Measurements from ENCODE around the gene RABL6. TPM values are rescaled to one million over a fixed set of nuclear protein-coding genes. Genes with fewer than 3 reads are reported as not detected.
"Not testable (repeated sequence)": the region's sequence is repeated elsewhere in the genome, so short reads cannot be mapped to it uniquely, and the experiment has no call there.

RABL6 gene
- total RNA-seq, 1 donor from 2014 or later: 34.4 TPM

- peaks cover 13 to 15% (median 14%) of the 10 kb centered on the region in 3 donors for H3K4me1 ChIP-seq (ENCODE audit: control insufficient read depth in 3 of 3, insufficient read depth in 3 of 3, low read length in 3 of 3)
- no peaks in the 10 kb centered on the region for H3K27me3 ChIP-seq (ENCODE audit: control insufficient read depth in 3 of 3, insufficient read depth in 3 of 3, low read length in 3 of 3)
- no peak overlapping the region for H3K27ac ChIP-seq (ENCODE audit: low read depth, low read length)
- H3K9me3 ChIP-seq (ENCODE audit: control insufficient read depth in 3 of 3, low read length in 3 of 3): no peaks in the 10 kb centered on the region
- H3K4me3 ChIP-seq (ENCODE audit: low read length in 3 of 3): no peak overlapping the region
- H3K36me3 ChIP-seq (ENCODE audit: control insufficient read depth in 3 of 3, insufficient read depth in 3 of 3, low read length in 3 of 3): peaks cover 0 to 5% (median under 1%) of the 10 kb centered on the region in 3 donors
- no peak overlapping the region for H3K9ac ChIP-seq (ENCODE audit: low read depth in 1 of 3, low read length in 3 of 3)
Observed at GRCh38 chr9:136787690-136788400, 19.9 kb upstream of the RABL6 start.

- H3K9ac ChIP-seq (ENCODE audit: low read depth in 1 of 3, low read length in 3 of 3); H3K36me3 ChIP-seq (ENCODE audit: control insufficient read depth in 3 of 3, insufficient read depth in 3 of 3, low read length in 3 of 3); H3K27ac ChIP-seq (ENCODE audit: low read depth, low read length); H3K4me3 ChIP-seq (ENCODE audit: low read length in 3 of 3); H3K27me3 ChIP-seq (ENCODE audit: control insufficient read depth in 3 of 3, insufficient read depth in 3 of 3, low read length in 3 of 3); H3K9me3 ChIP-seq (ENCODE audit: control insufficient read depth in 3 of 3, low read length in 3 of 3): not testable (repeated sequence)
- peaks cover 13 to 15% (median 14%) of the 10 kb centered on the region in 3 donors for H3K4me1 ChIP-seq (ENCODE audit: control insufficient read depth in 3 of 3, insufficient read depth in 3 of 3, low read length in 3 of 3)
Observed at GRCh38 chr9:136788644-136789522, 18.9 kb upstream of the RABL6 start.

- Histone ChIP-seq H3K4me3 (ENCODE audit: low read length in 3 of 3) (no peak overlapping the region), H3K27me3 (ENCODE audit: control insufficient read depth in 3 of 3, insufficient read depth in 3 of 3, low read length in 3 of 3) (no peaks in the 10 kb centered on the region), H3K36me3 (ENCODE audit: control insufficient read depth in 3 of 3, insufficient read depth in 3 of 3, low read length in 3 of 3) (peaks cover 0 to 8% (median 7%) of the 10 kb centered on the region in 3 donors), H3K9ac (ENCODE audit: low read depth in 1 of 3, low read length in 3 of 3) (no peak overlapping the region), H3K9me3 (ENCODE audit: control insufficient read depth in 3 of 3, low read length in 3 of 3) (no peaks in the 10 kb centered on the region), H3K4me1 (ENCODE audit: control insufficient read depth in 3 of 3, insufficient read depth in 3 of 3, low read length in 3 of 3) (peaks cover 13 to 15% (median 14%) of the 10 kb centered on the region in 3 donors), H3K27ac (ENCODE audit: low read depth, low read length) (no peak overlapping the region)
Observed at GRCh38 chr9:136789523-136789937, 18.2 kb upstream of the RABL6 start.

- Histone ChIP-seq H3K4me3 (ENCODE audit: low read length in 3 of 3) (peak within 1 kb of the TSS; percentile 87 to 95 (median 93)), H3K9ac (ENCODE audit: low read depth in 1 of 3, low read length in 3 of 3) (peak within 1 kb of the TSS; percentile 77 to 94 (median 87)), H3K36me3 (ENCODE audit: control insufficient read depth in 3 of 3, insufficient read depth in 3 of 3, low read length in 3 of 3) (peaks cover 0 to 8% (median 7%) of the 10 kb centered on the region in 3 donors), H3K4me1 (ENCODE audit: control insufficient read depth in 3 of 3, insufficient read depth in 3 of 3, low read length in 3 of 3) (peaks cover 13 to 15% (median 14%) of the 10 kb centered on the region in 3 donors), H3K9me3 (ENCODE audit: control insufficient read depth in 3 of 3, low read length in 3 of 3) (no peaks in the 10 kb centered on the region), H3K27ac (ENCODE audit: low read depth, low read length) (peak within 1 kb of the TSS; percentile 95), H3K27me3 (ENCODE audit: control insufficient read depth in 3 of 3, insufficient read depth in 3 of 3, low read length in 3 of 3) (peaks cover 0 to under 1% (median 0%) of the 10 kb centered on the region in 3 donors)
Observed at GRCh38 chr9:136790640-136791515, 16.9 kb upstream of the RABL6 start, which contains the start of gene TMEM141. Gene TMEM141 (plus strand): TSS chr9:136791344. CDS start chr9:136791371, 27 bp downstream.

- Histone ChIP-seq H3K27ac (ENCODE audit: low read depth, low read length) (peak overlapping the region; percentile 95), H3K9ac (ENCODE audit: low read depth in 1 of 3, low read length in 3 of 3) (peak overlapping the region; percentile 77 to 94 (median 87)), H3K27me3 (ENCODE audit: control insufficient read depth in 3 of 3, insufficient read depth in 3 of 3, low read length in 3 of 3) (peaks cover 0 to 9% (median 4%) of the 10 kb centered on the region in 3 donors), H3K9me3 (ENCODE audit: control insufficient read depth in 3 of 3, low read length in 3 of 3) (no peaks in the 10 kb centered on the region), H3K4me1 (ENCODE audit: control insufficient read depth in 3 of 3, insufficient read depth in 3 of 3, low read length in 3 of 3) (peaks cover 15 to 19% (median 17%) of the 10 kb centered on the region in 3 donors), H3K36me3 (ENCODE audit: control insufficient read depth in 3 of 3, insufficient read depth in 3 of 3, low read length in 3 of 3) (peaks cover 0 to 8% (median 7%) of the 10 kb centered on the region in 3 donors), H3K4me3 (ENCODE audit: low read length in 3 of 3) (peak overlapping the region; percentile 87 to 95 (median 93))
Observed at GRCh38 chr9:136791516-136792276, 16.1 kb upstream of the RABL6 start.

- H3K9ac ChIP-seq (ENCODE audit: low read depth in 1 of 3, low read length in 3 of 3): peak overlapping the region in 2 of 3 donors; percentile 38 to 94
Observed at GRCh38 chr9:136792321-136793085, 15.2 kb upstream of the RABL6 start.

GRCh38 chr9:136793086-136793946, 14.4 kb upstream of the RABL6 start:
- H3K27ac ChIP-seq (ENCODE audit: low read depth, low read length): no peak overlapping the region
- no peaks in the 10 kb centered on the region for H3K9me3 ChIP-seq (ENCODE audit: control insufficient read depth in 3 of 3, low read length in 3 of 3)
- H3K9ac ChIP-seq (ENCODE audit: low read depth in 1 of 3, low read length in 3 of 3): no peak overlapping the region
- H3K4me3 ChIP-seq (ENCODE audit: low read length in 3 of 3): no peak overlapping the region
- H3K36me3 ChIP-seq (ENCODE audit: control insufficient read depth in 3 of 3, insufficient read depth in 3 of 3, low read length in 3 of 3): peaks cover 0 to 8% (median 7%) of the 10 kb centered on the region in 3 donors
- peaks cover 18 to 19% (median 19%) of the 10 kb centered on the region in 3 donors for H3K4me1 ChIP-seq (ENCODE audit: control insufficient read depth in 3 of 3, insufficient read depth in 3 of 3, low read length in 3 of 3)
- peaks cover under 1 to 14% (median 10%) of the 10 kb centered on the region in 3 donors for H3K27me3 ChIP-seq (ENCODE audit: control insufficient read depth in 3 of 3, insufficient read depth in 3 of 3, low read length in 3 of 3)

More at GRCh38 chr9:136792321-136793085, 15.2 kb upstream of the RABL6 start:
- peaks cover 18 to 19% (median 19%) of the 10 kb centered on the region in 3 donors for H3K4me1 ChIP-seq (ENCODE audit: control insufficient read depth in 3 of 3, insufficient read depth in 3 of 3, low read length in 3 of 3)
- H3K27me3 ChIP-seq (ENCODE audit: control insufficient read depth in 3 of 3, insufficient read depth in 3 of 3, low read length in 3 of 3): peaks cover 0 to 14% (median 7%) of the 10 kb centered on the region in 3 donors
- H3K9me3 ChIP-seq (ENCODE audit: control insufficient read depth in 3 of 3, low read length in 3 of 3): no peaks in the 10 kb centered on the region
- H3K36me3 ChIP-seq (ENCODE audit: control insufficient read depth in 3 of 3, insufficient read depth in 3 of 3, low read length in 3 of 3): peaks cover 0 to 8% (median 7%) of the 10 kb centered on the region in 3 donors
- no peak overlapping the region for H3K27ac ChIP-seq (ENCODE audit: low read depth, low read length)
- peak overlapping the region; percentile 87 to 95 (median 93) for H3K4me3 ChIP-seq (ENCODE audit: low read length in 3 of 3)
